ENCODE data around the gene MBD3L2B.
"Not testable (repeated sequence)": the region's sequence is repeated elsewhere in the genome, so short reads cannot be mapped to it uniquely, and the experiment has no call there.

Gene MBD3L2B

GRCh38 chr19:7021331-7021730, at the start of gene MBD3L2B:
Gene MBD3L2B (minus strand): TSS chr19:7021431. CDS start chr19:7021397, 34 bp downstream.
- DNase-seq (ENCODE audit: low spot score), result not testable (repeated sequence)

GRCh38 chr19:7069904-7070226, 48.6 kb upstream of the MBD3L2B start:
- DNase-seq (ENCODE audit: low spot score), result no peak

GRCh38 chr19:7069042-7069903, 48.0 kb upstream of the MBD3L2B start, which contains the start of gene ZNF557:
Gene ZNF557 (plus strand): TSS chr19:7069703. CDS start chr19:7075075, 5,372 bp downstream.
- peak; percentile 96 for DNase-seq (ENCODE audit: low spot score)

- no peak for DNase-seq (ENCODE audit: low spot score)
Measured at GRCh38 chr19:7068599-7068998, 47.4 kb upstream of the MBD3L2B start.

GRCh38 chr19:7067716-7068115, 46.5 kb upstream of the MBD3L2B start:
- no peak for DNase-seq (ENCODE audit: low spot score)

- DNase-seq (ENCODE audit: low spot score), result not testable (repeated sequence)
Measured at GRCh38 chr19:7067122-7067521, 45.9 kb upstream of the MBD3L2B start.

- no peak for DNase-seq (ENCODE audit: low spot score)
Measured at GRCh38 chr19:7063764-7064418, 42.7 kb upstream of the MBD3L2B start.

- DNase-seq (ENCODE audit: low spot score), result no peak
Measured at GRCh38 chr19:7063339-7063738, 42.1 kb upstream of the MBD3L2B start.

- not testable (repeated sequence) for DNase-seq (ENCODE audit: low spot score)
Measured at GRCh38 chr19:7059977-7060376, 38.7 kb upstream of the MBD3L2B start.

GRCh38 chr19:7058576-7058975, 37.3 kb upstream of the MBD3L2B start, which contains the start of gene MBD3L3:
Gene MBD3L3 (minus strand): TSS chr19:7058676. CDS start chr19:7058605, 71 bp downstream.
- not testable (repeated sequence) for DNase-seq (ENCODE audit: low spot score)

- DNase-seq (ENCODE audit: low spot score), result not testable (repeated sequence)
Measured at GRCh38 chr19:7056371-7056770, 35.1 kb upstream of the MBD3L2B start.

- not testable (repeated sequence) for DNase-seq (ENCODE audit: low spot score)
Measured at GRCh38 chr19:7055679-7056078, 34.4 kb upstream of the MBD3L2B start.

- DNase-seq (ENCODE audit: low spot score), result not testable (repeated sequence)
Measured at GRCh38 chr19:7054635-7055368, 33.6 kb upstream of the MBD3L2B start.

GRCh38 chr19:7052896-7053295, 31.7 kb upstream of the MBD3L2B start:
- DNase-seq (ENCODE audit: low spot score), result not testable (repeated sequence)

- DNase-seq (ENCODE audit: low spot score), result not testable (repeated sequence)
Measured at GRCh38 chr19:7051421-7051820, 30.2 kb upstream of the MBD3L2B start.

GRCh38 chr19:7049021-7049420, 27.8 kb upstream of the MBD3L2B start, which contains the start of gene MBD3L2:
Gene MBD3L2 (plus strand): TSS chr19:7049321. CDS start chr19:7049374, 53 bp downstream.
- not testable (repeated sequence) for DNase-seq (ENCODE audit: low spot score)

- not testable (repeated sequence) for DNase-seq (ENCODE audit: low spot score)
Measured at GRCh38 chr19:7041563-7041962, 20.3 kb upstream of the MBD3L2B start.

- DNase-seq (ENCODE audit: low spot score), result not testable (repeated sequence)
Measured at GRCh38 chr19:7040079-7040478, 18.8 kb upstream of the MBD3L2B start, which contains the start of gene MBD3L4. Gene MBD3L4 (minus strand): TSS chr19:7040179. CDS start chr19:7040144, 35 bp downstream.

GRCh38 chr19:7030278-7030677, 9.0 kb upstream of the MBD3L2B start, which contains the start of gene MBD3L5:
Gene MBD3L5 (plus strand): TSS chr19:7030578. CDS start chr19:7030612, 34 bp downstream.
- not testable (repeated sequence) for DNase-seq (ENCODE audit: low spot score)

GRCh38 chr19:7028790-7029189, 7.6 kb upstream of the MBD3L2B start:
- DNase-seq (ENCODE audit: low spot score), result not testable (repeated sequence)

GRCh38 chr19:7018828-7019227, 2.4 kb downstream of the MBD3L2B start:
- DNase-seq (ENCODE audit: low spot score), result no peak

GRCh38 chr19:7013678-7014077, 7.6 kb downstream of the MBD3L2B start:
- no peak for DNase-seq (ENCODE audit: low spot score)
